ENCODE measurements around the gene H2BK1. TPM values are rescaled to one million over a fixed set of nuclear protein-coding genes. Genes with fewer than 3 reads are reported as not detected.
A peak's percentile ranks its signal among the peaks of the same experiment; 100 is the strongest.

H2BK1 gene
- total RNA-seq, 2 experiments from 2014 or later: not detected

GRCh38 chr7:151166629-151167196 is 43.6 kb downstream of the H2BK1 start:
- H3K27me3 Mint-ChIP-seq (ENCODE audit: low read depth): peaks cover 38% of the 10 kb centered on the region
- intact Hi-C loops (cut with micrococcal nuclease): no loop called here
- no peak for DNase-seq
- H3K27ac Mint-ChIP-seq: no peak overlapping the region
- H3K4me3 Mint-ChIP-seq: peak overlapping the region; percentile 34
- CTCF ChIA-PET: interaction anchor here (0.7 to 1.8 kb wide), 7 partner anchors 10 to 340 kb away, joined by 3 to 9 read pairs (median 3); partner anchors contain the start of gene ABCF2
- H3K36me3 Mint-ChIP-seq (ENCODE audit: low read depth): no peaks in the 10 kb centered on the region
- H3K4me1 Mint-ChIP-seq (ENCODE audit: low read depth): peaks cover 7% of the 10 kb centered on the region
- no peaks in the 10 kb centered on the region for H3K9me3 Mint-ChIP-seq

- Mint-ChIP-seq H3K27ac (no peak overlapping the region), H3K4me3 (no peak overlapping the region), H3K27me3 (ENCODE audit: low read depth) (peaks cover 14% of the 10 kb centered on the region), H3K4me1 (ENCODE audit: low read depth) (peaks cover 2% of the 10 kb centered on the region), H3K36me3 (ENCODE audit: low read depth) (no peaks in the 10 kb centered on the region), H3K9me3 (no peaks in the 10 kb centered on the region)
- intact Hi-C loops (cut with micrococcal nuclease): no loop called here
- no peak for DNase-seq
- CTCF ChIA-PET: interaction anchor here (0.9 to 1.2 kb wide), 2 partner anchors 10 to 44 kb away, joined by 3 to 4 read pairs; no protein-coding TSS in a partner anchor
These were observed 48.5 kb downstream of the H2BK1 start for GRCh38 chr7:151161757-151162156.

Other genes starting within 250 kb of the H2BK1 start
- under 1 TPM; 0.17 to 0.19 TPM for gene KCNH2, start 232.2 kb downstream of the H2BK1 start, total RNA-seq
- 1 to 10 TPM; 7.1 to 9.2 TPM for gene NOS3, start 219.5 kb downstream of the H2BK1 start, total RNA-seq
- 1 to 10 TPM; 2.8 to 4.0 TPM for gene ATG9B, start 186.0 kb downstream of the H2BK1 start, total RNA-seq
- 10 to 100 TPM; 41.3 to 47.8 TPM for gene ABCB8, start 182.0 kb downstream of the H2BK1 start, total RNA-seq
- 1 to 10 TPM; 6.8 to 7.9 TPM for gene ASIC3, start 162.0 kb downstream of the H2BK1 start, total RNA-seq
- 10 to 100 TPM in 1 of 2 experiments, 1 to 10 TPM in 1; 10.0 to 10.1 TPM for gene CDK5, start 152.6 kb downstream of the H2BK1 start, total RNA-seq
- gene SLC4A2, start 150.9 kb downstream of the H2BK1 start, total RNA-seq: 10 to 100 TPM; 25.6 to 29.7 TPM
- gene FASTK, start 129.7 kb downstream of the H2BK1 start, total RNA-seq: 10 to 100 TPM; 43.6 to 45.7 TPM
- 10 to 100 TPM; 30.2 to 35.0 TPM for gene TMUB1, start 127.0 kb downstream of the H2BK1 start, total RNA-seq
- gene AGAP3, start 124.0 kb downstream of the H2BK1 start, total RNA-seq: 10 to 100 TPM; 16.7 to 17.7 TPM
- gene GBX1, start 42.8 kb downstream of the H2BK1 start, total RNA-seq: not detected
- not detected for gene ASB10, start 23.2 kb downstream of the H2BK1 start, total RNA-seq
- 10 to 100 TPM; 33.9 to 35.5 TPM for gene ABCF2, start 16.7 kb upstream of the H2BK1 start, total RNA-seq
- 10 to 100 TPM; 21.0 TPM for gene CHPF2, start 22.0 kb upstream of the H2BK1 start, total RNA-seq
- 1 to 10 TPM; 4.5 to 5.8 TPM for gene SMARCD3, start 38.2 kb upstream of the H2BK1 start, total RNA-seq
- gene NUB1, start 131.3 kb upstream of the H2BK1 start, total RNA-seq: 10 to 100 TPM; 46.6 to 50.3 TPM
- gene WDR86, start 199.6 kb upstream of the H2BK1 start, total RNA-seq: not detected
- not detected for gene CRYGN, start 229.7 kb upstream of the H2BK1 start, total RNA-seq

All from activated naive CD4-positive, alpha-beta T cell treated with anti-CD3 and anti-CD28 coated beads for 36 hours (primary cell).